Suprapubic skin (tissue), 3 donors: Measurements from ENCODE around the gene CLIC2.

Experiments
- CTCF ChIP-seq, 2 donors: fragments of 200-600 bp in 1 of 2; fragments of 450-650 bp in 1 of 2; sonication (generic) in 1 of 2; IDR thresholded peaks; one replicate each; pipeline ENCODE4 v1.5.1; 2016 to 2019; ENCODE audit warnings: antibody characterized with exemption in 2 of 2, mild to moderate bottlenecking in 1 of 2, moderate library complexity in 1 of 2
- EP300 ChIP-seq: sonication (generic); formaldehyde crosslinking; IDR thresholded peaks from one replicate; pipeline ENCODE4 v1.6.1; 2017; ENCODE audit warnings: antibody characterized with exemption
- POLR2A ChIP-seq, 2 donors: fragments of 450-650 bp; IDR thresholded peaks; one replicate each; pipeline ENCODE4 v1.6.1; 2017; ENCODE audit warnings: antibody characterized with exemption in 2 of 2, mild to moderate bottlenecking in 2 of 2, moderate library complexity in 2 of 2

- no peak for TF ChIP-seq CTCF (IDR thresholded peaks at IDR 0.05)
- TF ChIP-seq POLR2A (IDR thresholded peaks at IDR 0.05), result no peak
- TF ChIP-seq EP300, result no peak
Observed at GRCh38 chrX:155263854-155264628, 70.4 kb downstream of the CLIC2 start, which contains the start of gene RAB39B.
